ENCODE results near the gene REXO4.

Gene REXO4

GRCh38 chr9:133436681-133437080 is 18.9 kb upstream of the REXO4 start:
- no peaks in the 10 kb centered on the region for H3K9me3 ChIP-seq (ENCODE audit: insufficient read depth, low read depth, low read length)
- no peaks in the 10 kb centered on the region for H3K9me2 ChIP-seq (replicated peaks; ENCODE audit: low read depth, low read length)
- H3K4me2 ChIP-seq (ENCODE audit: low read depth, low read length, poor library complexity, severe bottlenecking): no peak overlapping the region
- H2AFZ ChIP-seq (ENCODE audit: low read length): no peak overlapping the region
- no peak overlapping the region for H3K9ac ChIP-seq (ENCODE audit: low read depth, low read length, poor library complexity, severe bottlenecking)
- H3K27me3 ChIP-seq (ENCODE audit: insufficient read depth, low read length, poor library complexity, severe bottlenecking): no peaks in the 10 kb centered on the region
- no peaks in the 10 kb centered on the region for H4K20me1 ChIP-seq (ENCODE audit: insufficient read depth, low read length, poor library complexity, severe bottlenecking)
- H3K4me3 ChIP-seq (ENCODE audit: low read length, poor library complexity, severe bottlenecking): no peak overlapping the region
- H3K36me3 ChIP-seq (ENCODE audit: insufficient read depth, low read length): no peaks in the 10 kb centered on the region
- no peaks in the 10 kb centered on the region for H3K79me2 ChIP-seq (ENCODE audit: insufficient read depth, low read length)
- H3K4me1 ChIP-seq (ENCODE audit: insufficient read depth, low read length, poor library complexity, severe bottlenecking): peaks cover 6% of the 10 kb centered on the region
- H3F3A ChIP-seq (ENCODE audit: low read depth): no peaks in the 10 kb centered on the region
- TF ChIP-seq EZH2phosphoT487 (IDR thresholded peaks at IDR 0.05; ENCODE audit: borderline replicate concordance) (no peak), CTCF (conservative IDR thresholded peaks at IDR 0.05; ENCODE audit: low read length) (no peak)

- Histone ChIP-seq H3K79me2 (ENCODE audit: insufficient read depth, low read length) (no peaks in the 10 kb centered on the region), H3K36me3 (ENCODE audit: insufficient read depth, low read length) (no peaks in the 10 kb centered on the region), H4K20me1 (ENCODE audit: insufficient read depth, low read length, poor library complexity, severe bottlenecking) (no peaks in the 10 kb centered on the region), H3K9me3 (ENCODE audit: insufficient read depth, low read depth, low read length) (no peaks in the 10 kb centered on the region), H3K9ac (ENCODE audit: low read depth, low read length, poor library complexity, severe bottlenecking) (no peak overlapping the region), H3F3A (ENCODE audit: low read depth) (no peaks in the 10 kb centered on the region), H3K9me2 (replicated peaks; ENCODE audit: low read depth, low read length) (no peaks in the 10 kb centered on the region), H3K4me2 (ENCODE audit: low read depth, low read length, poor library complexity, severe bottlenecking) (no peak overlapping the region), H2AFZ (ENCODE audit: low read length) (no peak overlapping the region), H3K4me3 (ENCODE audit: low read length, poor library complexity, severe bottlenecking) (no peak overlapping the region), H3K27me3 (ENCODE audit: insufficient read depth, low read length, poor library complexity, severe bottlenecking) (no peaks in the 10 kb centered on the region), H3K4me1 (ENCODE audit: insufficient read depth, low read length, poor library complexity, severe bottlenecking) (no peaks in the 10 kb centered on the region)
- TF ChIP-seq CTCF (conservative IDR thresholded peaks at IDR 0.05; ENCODE audit: low read length) (peak; percentile 25), EZH2phosphoT487 (IDR thresholded peaks at IDR 0.05; ENCODE audit: borderline replicate concordance) (no peak)
Measured at GRCh38 chr9:133433351-133433843, 15.6 kb upstream of the REXO4 start.

- H3K4me3 ChIP-seq (ENCODE audit: low read length, poor library complexity, severe bottlenecking): no peak overlapping the region
- H4K20me1 ChIP-seq (ENCODE audit: insufficient read depth, low read length, poor library complexity, severe bottlenecking): no peaks in the 10 kb centered on the region
- H3K27me3 ChIP-seq (ENCODE audit: insufficient read depth, low read length, poor library complexity, severe bottlenecking): no peaks in the 10 kb centered on the region
- no peaks in the 10 kb centered on the region for H3K9me2 ChIP-seq (replicated peaks; ENCODE audit: low read depth, low read length)
- H3K4me2 ChIP-seq (ENCODE audit: low read depth, low read length, poor library complexity, severe bottlenecking): no peak overlapping the region
- no peaks in the 10 kb centered on the region for H3K4me1 ChIP-seq (ENCODE audit: insufficient read depth, low read length, poor library complexity, severe bottlenecking)
- no peaks in the 10 kb centered on the region; the same call in 1 of the 2 replicates for H3K9me3 ChIP-seq (ENCODE audit: insufficient read depth, low read depth, low read length)
- no peaks in the 10 kb centered on the region for H3F3A ChIP-seq (ENCODE audit: low read depth)
- H2AFZ ChIP-seq (ENCODE audit: low read length): no peak overlapping the region
- H3K79me2 ChIP-seq (ENCODE audit: insufficient read depth, low read length): no peaks in the 10 kb centered on the region
- no peak overlapping the region for H3K9ac ChIP-seq (ENCODE audit: low read depth, low read length, poor library complexity, severe bottlenecking)
- TF ChIP-seq CTCF (conservative IDR thresholded peaks at IDR 0.05; ENCODE audit: low read length) (no peak), EZH2phosphoT487 (IDR thresholded peaks at IDR 0.05; ENCODE audit: borderline replicate concordance) (no peak)
- no peaks in the 10 kb centered on the region for H3K36me3 ChIP-seq (ENCODE audit: insufficient read depth, low read length)
Measured at GRCh38 chr9:133430244-133430643, 12.4 kb upstream of the REXO4 start.
